ENCODE measurements around the gene SYNDIG1.

The SYNDIG1 gene

GRCh38 chr20:24473435-24474223 lies 4.2 kb downstream of the SYNDIG1 start:
- no peak for DNase-seq

- DNase-seq, result no peak
These were observed 8.6 kb downstream of the SYNDIG1 start for GRCh38 chr20:24477831-24478547.

GRCh38 chr20:24478584-24478983 lies 9.2 kb downstream of the SYNDIG1 start:
- no peak for DNase-seq

- DNase-seq, result no peak
These were observed 9.7 kb downstream of the SYNDIG1 start for GRCh38 chr20:24479106-24479505.

GRCh38 chr20:24479595-24479994 lies 10.2 kb downstream of the SYNDIG1 start:
- no peak for DNase-seq

GRCh38 chr20:24480509-24480908 lies 11.1 kb downstream of the SYNDIG1 start:
- DNase-seq, result no peak

GRCh38 chr20:24481173-24481572 lies 11.7 kb downstream of the SYNDIG1 start:
- no peak for DNase-seq

GRCh38 chr20:24483435-24484080 lies 14.1 kb downstream of the SYNDIG1 start:
- DNase-seq, result no peak

GRCh38 chr20:24484081-24484450 lies 14.6 kb downstream of the SYNDIG1 start:
- no peak for DNase-seq

GRCh38 chr20:24485981-24486380 lies 16.6 kb downstream of the SYNDIG1 start:
- no peak for DNase-seq

GRCh38 chr20:24487240-24487639 lies 17.8 kb downstream of the SYNDIG1 start:
- DNase-seq, result no peak

GRCh38 chr20:24487648-24488047 lies 18.2 kb downstream of the SYNDIG1 start:
- DNase-seq, result no peak

GRCh38 chr20:24488064-24488799 lies 18.8 kb downstream of the SYNDIG1 start:
- DNase-seq, result no peak

- DNase-seq, result no peak
These were observed 19.4 kb downstream of the SYNDIG1 start for GRCh38 chr20:24488800-24489175.

GRCh38 chr20:24489193-24489592 lies 19.8 kb downstream of the SYNDIG1 start:
- no peak for DNase-seq

- DNase-seq, result no peak
These were observed 20.3 kb downstream of the SYNDIG1 start for GRCh38 chr20:24489631-24490260.

- DNase-seq, result no peak
These were observed 21.2 kb downstream of the SYNDIG1 start for GRCh38 chr20:24490598-24490997.

- DNase-seq, result no peak
These were observed 21.8 kb downstream of the SYNDIG1 start for GRCh38 chr20:24491041-24491756.

- no peak for DNase-seq
These were observed 22.7 kb downstream of the SYNDIG1 start for GRCh38 chr20:24492031-24492607.

GRCh38 chr20:24492698-24493097 lies 23.3 kb downstream of the SYNDIG1 start:
- no peak for DNase-seq

GRCh38 chr20:24493181-24493580 lies 23.8 kb downstream of the SYNDIG1 start:
- DNase-seq, result no peak

Measured in activated CD4-positive, alpha-beta T cell treated with anti-CD3 and anti-CD28 coated beads, Interleukin-2, amount 50 U/mL, for 1 hour (primary cell).